ENCODE results near the gene NR5A1.
A peak's percentile ranks its signal among the peaks of the same experiment; 100 is the strongest.

NR5A1 gene

GRCh38 chr9:124479947-124480620 is 27.1 kb downstream of the NR5A1 start:
- no peak overlapping the region for H3K4me3 ChIP-seq
- no peak for TF ChIP-seq EZH2 (IDR thresholded peaks at IDR 0.05)
- TF ChIP-seq POLR2AphosphoS5 (IDR thresholded peaks at IDR 0.05; ENCODE audit: borderline replicate concordance, low read depth, low read length) = no peak
- no peak for TF ChIP-seq FOXP2 (optimal IDR thresholded peaks at IDR 0.05; ENCODE audit: control extremely low read depth, extremely low read length, insufficient read depth)

GRCh38 chr9:124479371-124479770 is 27.8 kb downstream of the NR5A1 start:
- no peaks in the 10 kb centered on the region for H3K9me3 ChIP-seq (ENCODE audit: low read depth, low read length)
- no peak overlapping the region for H3K4me3 ChIP-seq
- TF ChIP-seq POLR2AphosphoS5 (IDR thresholded peaks at IDR 0.05; ENCODE audit: borderline replicate concordance, low read depth, low read length) (no peak), FOXP2 (optimal IDR thresholded peaks at IDR 0.05; ENCODE audit: control extremely low read depth, extremely low read length, insufficient read depth) (no peak), EZH2 (IDR thresholded peaks at IDR 0.05) (no peak)
- no peaks in the 10 kb centered on the region for H3K36me3 ChIP-seq (ENCODE audit: insufficient read depth, low read length)
- DNase-seq (ENCODE audit: low read depth, low spot score) = no peak
- H3K9ac ChIP-seq (ENCODE audit: insufficient read length) = no peak overlapping the region
- no peak overlapping the region for H3K27ac ChIP-seq

More at GRCh38 chr9:124479947-124480620, 27.1 kb downstream of the NR5A1 start:
- no peak for DNase-seq (ENCODE audit: low read depth, low spot score)
- Histone ChIP-seq H3K9ac (ENCODE audit: insufficient read length) (no peak overlapping the region), H3K9me3 (ENCODE audit: low read depth, low read length) (no peaks in the 10 kb centered on the region), H3K36me3 (ENCODE audit: insufficient read depth, low read length) (no peaks in the 10 kb centered on the region), H3K27ac (no peak overlapping the region)

GRCh38 chr9:124478354-124478753 is 28.8 kb downstream of the NR5A1 start:
- H3K9me3 ChIP-seq (ENCODE audit: low read depth, low read length) = no peaks in the 10 kb centered on the region
- H3K9ac ChIP-seq (ENCODE audit: insufficient read length) = no peak overlapping the region
- no peak overlapping the region for H3K27ac ChIP-seq
- H3K4me3 ChIP-seq = no peak overlapping the region
- TF ChIP-seq POLR2AphosphoS5 (IDR thresholded peaks at IDR 0.05; ENCODE audit: borderline replicate concordance, low read depth, low read length) (no peak), EZH2 (IDR thresholded peaks at IDR 0.05) (no peak), FOXP2 (optimal IDR thresholded peaks at IDR 0.05; ENCODE audit: control extremely low read depth, extremely low read length, insufficient read depth) (no peak)
- DNase-seq (ENCODE audit: low read depth, low spot score) = no peak
- H3K36me3 ChIP-seq (ENCODE audit: insufficient read depth, low read length) = no peaks in the 10 kb centered on the region

GRCh38 chr9:124477648-124478285 is 29.4 kb downstream of the NR5A1 start:
- H3K27ac ChIP-seq = no peak overlapping the region
- H3K9ac ChIP-seq (ENCODE audit: insufficient read length) = no peak overlapping the region
- DNase-seq (ENCODE audit: low read depth, low spot score) = no peak
- no peaks in the 10 kb centered on the region for H3K9me3 ChIP-seq (ENCODE audit: low read depth, low read length)
- TF ChIP-seq POLR2AphosphoS5 (IDR thresholded peaks at IDR 0.05; ENCODE audit: borderline replicate concordance, low read depth, low read length) = no peak
- TF ChIP-seq EZH2 (IDR thresholded peaks at IDR 0.05) = no peak
- no peak for TF ChIP-seq FOXP2 (optimal IDR thresholded peaks at IDR 0.05; ENCODE audit: control extremely low read depth, extremely low read length, insufficient read depth)
- H3K36me3 ChIP-seq (ENCODE audit: insufficient read depth, low read length) = no peaks in the 10 kb centered on the region
- H3K4me3 ChIP-seq = no peak overlapping the region

GRCh38 chr9:124477211-124477647 is 30.0 kb downstream of the NR5A1 start:
- DNase-seq (ENCODE audit: low read depth, low spot score) = no peak
- Histone ChIP-seq H3K9ac (ENCODE audit: insufficient read length) (no peak overlapping the region), H3K9me3 (ENCODE audit: low read depth, low read length) (no peaks in the 10 kb centered on the region)

GRCh38 chr9:124475868-124476690 is 31.1 kb downstream of the NR5A1 start:
- peak overlapping the region; percentile 4 for H3K9ac ChIP-seq (ENCODE audit: insufficient read length)
- H3K36me3 ChIP-seq (ENCODE audit: insufficient read depth, low read length) = no peaks in the 10 kb centered on the region
- TF ChIP-seq POLR2AphosphoS5 (IDR thresholded peaks at IDR 0.05; ENCODE audit: borderline replicate concordance, low read depth, low read length) (no peak), FOXP2 (optimal IDR thresholded peaks at IDR 0.05; ENCODE audit: control extremely low read depth, extremely low read length, insufficient read depth) (no peak), EZH2 (IDR thresholded peaks at IDR 0.05) (no peak)
- no peak for DNase-seq (ENCODE audit: low read depth, low spot score)
- no peak overlapping the region for H3K27ac ChIP-seq
- no peaks in the 10 kb centered on the region for H3K9me3 ChIP-seq (ENCODE audit: low read depth, low read length)
- no peak overlapping the region for H3K4me3 ChIP-seq

More at GRCh38 chr9:124477211-124477647, 30.0 kb downstream of the NR5A1 start:
- H3K27ac ChIP-seq = no peak overlapping the region
- no peak overlapping the region for H3K4me3 ChIP-seq
- TF ChIP-seq EZH2 (IDR thresholded peaks at IDR 0.05) = no peak
- H3K36me3 ChIP-seq (ENCODE audit: insufficient read depth, low read length) = no peaks in the 10 kb centered on the region

GRCh38 chr9:124475158-124475867 is 31.9 kb downstream of the NR5A1 start:
- Histone ChIP-seq H3K4me3 (no peak overlapping the region), H3K27ac (no peak overlapping the region), H3K9me3 (ENCODE audit: low read depth, low read length) (no peaks in the 10 kb centered on the region), H3K9ac (ENCODE audit: insufficient read length) (no peak overlapping the region), H3K36me3 (ENCODE audit: insufficient read depth, low read length) (no peaks in the 10 kb centered on the region)
- TF ChIP-seq POLR2AphosphoS5 (IDR thresholded peaks at IDR 0.05; ENCODE audit: borderline replicate concordance, low read depth, low read length) (no peak), EZH2 (IDR thresholded peaks at IDR 0.05) (no peak), FOXP2 (optimal IDR thresholded peaks at IDR 0.05; ENCODE audit: control extremely low read depth, extremely low read length, insufficient read depth) (no peak)
- DNase-seq (ENCODE audit: low read depth, low spot score) = no peak

GRCh38 chr9:124474151-124474550 is 33.0 kb downstream of the NR5A1 start:
- Histone ChIP-seq H3K4me3 (no peak overlapping the region), H3K9ac (ENCODE audit: insufficient read length) (no peak overlapping the region), H3K27ac (no peak overlapping the region), H3K9me3 (ENCODE audit: low read depth, low read length) (no peaks in the 10 kb centered on the region), H3K36me3 (ENCODE audit: insufficient read depth, low read length) (no peaks in the 10 kb centered on the region)
- TF ChIP-seq FOXP2 (optimal IDR thresholded peaks at IDR 0.05; ENCODE audit: control extremely low read depth, extremely low read length, insufficient read depth) (no peak), POLR2AphosphoS5 (IDR thresholded peaks at IDR 0.05; ENCODE audit: borderline replicate concordance, low read depth, low read length) (no peak), EZH2 (IDR thresholded peaks at IDR 0.05) (no peak)
- no peak for DNase-seq (ENCODE audit: low read depth, low spot score)

All from SK-N-MC (cell line).